Astrocyte (in vitro differentiated cells and primary cell): Measurements from ENCODE around the gene FARS2. TPM values are rescaled to one million over a fixed set of nuclear protein-coding genes. Genes with fewer than 3 reads are reported as not detected.

Source experiments
- DNase-seq: peaks from one replicate; pipeline ENCODE4 v3.0.0-alpha.2; 2010; ENCODE audit warnings: low read depth
- FAIRE-seq: peaks from 2 replicates; lab custom pipeline; 2011; peaks lifted over from hg19 to GRCh38; lab: Jason Lieb, UNC
- H2AFZ ChIP-seq: 2 replicates; pipeline ENCODE4 v1.6.0; 2012; ENCODE audit warnings: low read depth, low read length, inconsistent platforms
- H3K27ac ChIP-seq: 2 replicates; pipeline ENCODE4 v1.5.1; 2011; ENCODE audit warnings: low read depth, low read length, inconsistent platforms
- H3K27me3 ChIP-seq: 2 replicates; pipeline ENCODE4 v1.6.0; 2011; ENCODE audit warnings: low read length, inconsistent platforms; ENCODE audit not compliant: insufficient read depth
- H3K36me3 ChIP-seq: 2 replicates; pipeline ENCODE4 v1.5.1; 2011; ENCODE audit warnings: low read length, inconsistent platforms; ENCODE audit not compliant: insufficient read depth
- H3K4me1 ChIP-seq: 2 replicates; pipeline ENCODE4 v1.5.1; 2011; ENCODE audit warnings: low read length, inconsistent platforms; ENCODE audit not compliant: insufficient read depth
- H3K4me2 ChIP-seq: 2 replicates; pipeline ENCODE4 v1.6.0; 2012; ENCODE audit warnings: low read length, inconsistent platforms
- H3K4me3 ChIP-seq: 2 replicates; pipeline ENCODE4 v1.5.1; 2011; ENCODE audit warnings: low read depth, mild to moderate bottlenecking, low read length, inconsistent platforms; ENCODE audit not compliant: insufficient read depth
- H3K79me2 ChIP-seq: 2 replicates; pipeline ENCODE4 v1.6.0; 2012; ENCODE audit warnings: mild to moderate bottlenecking, low read length, inconsistent platforms; ENCODE audit not compliant: insufficient read depth
- H3K9ac ChIP-seq: 2 replicates; pipeline ENCODE4 v1.6.0; 2012; ENCODE audit warnings: mild to moderate bottlenecking, low read length, inconsistent platforms
- H3K9me3 ChIP-seq: 2 replicates; pipeline ENCODE4 v1.5.1; 2012; ENCODE audit warnings: low read depth, mild to moderate bottlenecking, low read length, inconsistent platforms; ENCODE audit not compliant: insufficient read depth
- H4K20me1 ChIP-seq: 2 replicates; pipeline ENCODE4 v1.6.0; 2012; ENCODE audit warnings: low read length, inconsistent platforms; ENCODE audit not compliant: insufficient read depth
- H3K27ac Mint-ChIP-seq: one replicate; pipeline ENCODE4 v1.8.0; 2021; ENCODE audit warnings: mild to moderate bottlenecking, mixed read lengths; ENCODE audit not compliant: unreplicated experiment
- H3K27me3 Mint-ChIP-seq: one replicate; pipeline ENCODE4 v1.8.0; 2021; ENCODE audit warnings: low read depth, mixed read lengths; ENCODE audit not compliant: unreplicated experiment
- H3K36me3 Mint-ChIP-seq: one replicate; pipeline ENCODE4 v1.8.0; 2021; ENCODE audit warnings: low read depth, mixed read lengths; ENCODE audit not compliant: unreplicated experiment
- H3K4me1 Mint-ChIP-seq: one replicate; pipeline ENCODE4 v1.8.0; 2021; ENCODE audit warnings: low read depth, mixed read lengths; ENCODE audit not compliant: unreplicated experiment
- H3K4me3 Mint-ChIP-seq: one replicate; pipeline ENCODE4 v1.8.0; 2021; ENCODE audit warnings: mild to moderate bottlenecking, moderate library complexity, mixed read lengths; ENCODE audit not compliant: unreplicated experiment
- H3K9me3 Mint-ChIP-seq: one replicate; pipeline ENCODE4 v1.8.0; 2021; ENCODE audit warnings: mild to moderate bottlenecking, mixed read lengths; ENCODE audit not compliant: unreplicated experiment
- EZH2 ChIP-seq: IDR thresholded peaks from 2 replicates; pipeline ENCODE4 v1.6.1; 2012; ENCODE audit warnings: mild to moderate bottlenecking, low read length, inconsistent platforms; ENCODE audit not compliant: insufficient read depth
- total RNA-seq: library from RNA; stranded (reverse); gene quantifications from 2 replicates; pipeline ENCODE4 v1.2.1, GENCODE V29; 2021
- TF ChIP-seq, protein P1 (sequence below): IDR thresholded peaks from 2 replicates; pipeline ENCODE4 v1.5.1; 2011; ENCODE audit warnings: low read depth, mild to moderate bottlenecking, inconsistent platforms, low read length, moderate library complexity; ENCODE audit not compliant: insufficient read depth

The FARS2 gene
- total RNA-seq, 1 donor from 2014 or later, result 13.3 TPM

DNA sequence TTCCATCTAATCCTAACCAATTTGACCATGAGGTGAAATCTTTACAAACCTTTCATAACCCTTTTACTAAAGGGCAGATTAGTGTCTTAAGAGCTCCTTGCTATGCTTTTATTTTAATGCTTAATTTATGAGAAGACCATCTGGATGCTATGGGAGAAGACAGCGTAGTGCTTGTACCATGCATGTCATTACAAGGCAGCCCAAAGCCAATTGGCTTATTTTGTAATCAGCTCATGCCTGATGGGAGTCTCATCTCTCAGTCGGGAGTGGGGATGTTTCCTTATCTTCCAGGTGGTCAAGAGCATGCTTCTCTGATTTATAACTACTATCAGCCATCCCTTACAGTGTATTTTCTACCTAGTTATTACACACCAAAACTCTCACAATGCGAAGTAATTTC lies 304.7 kb downstream of the FARS2 start:
- Mint-ChIP-seq H3K27ac (no peak overlapping the region), H3K27me3 (no peaks in the 10 kb centered on the region), H3K9me3 (no peaks in the 10 kb centered on the region), H3K4me3 (no peak overlapping the region), H3K36me3 (no peaks in the 10 kb centered on the region), H3K4me1 (peaks cover 6% of the 10 kb centered on the region)
- no peak for DNase-seq
- no peak overlapping the region for H3K27ac ChIP-seq
- H4K20me1 ChIP-seq, result peaks cover 5% of the 10 kb centered on the region
- no peaks in the 10 kb centered on the region for H3K4me1 ChIP-seq
- no peak overlapping the region for H3K4me3 ChIP-seq
- no peak overlapping the region for H3K4me2 ChIP-seq
- no peak for TF ChIP-seq EZH2
- TF ChIP-seq, protein P1, sequence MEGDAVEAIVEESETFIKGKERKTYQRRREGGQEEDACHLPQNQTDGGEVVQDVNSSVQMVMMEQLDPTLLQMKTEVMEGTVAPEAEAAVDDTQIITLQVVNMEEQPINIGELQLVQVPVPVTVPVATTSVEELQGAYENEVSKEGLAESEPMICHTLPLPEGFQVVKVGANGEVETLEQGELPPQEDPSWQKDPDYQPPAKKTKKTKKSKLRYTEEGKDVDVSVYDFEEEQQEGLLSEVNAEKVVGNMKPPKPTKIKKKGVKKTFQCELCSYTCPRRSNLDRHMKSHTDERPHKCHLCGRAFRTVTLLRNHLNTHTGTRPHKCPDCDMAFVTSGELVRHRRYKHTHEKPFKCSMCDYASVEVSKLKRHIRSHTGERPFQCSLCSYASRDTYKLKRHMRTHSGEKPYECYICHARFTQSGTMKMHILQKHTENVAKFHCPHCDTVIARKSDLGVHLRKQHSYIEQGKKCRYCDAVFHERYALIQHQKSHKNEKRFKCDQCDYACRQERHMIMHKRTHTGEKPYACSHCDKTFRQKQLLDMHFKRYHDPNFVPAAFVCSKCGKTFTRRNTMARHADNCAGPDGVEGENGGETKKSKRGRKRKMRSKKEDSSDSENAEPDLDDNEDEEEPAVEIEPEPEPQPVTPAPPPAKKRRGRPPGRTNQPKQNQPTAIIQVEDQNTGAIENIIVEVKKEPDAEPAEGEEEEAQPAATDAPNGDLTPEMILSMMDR, result no peak
- H3K9ac ChIP-seq, result no peak overlapping the region
- no peaks in the 10 kb centered on the region for H3K27me3 ChIP-seq
- H2AFZ ChIP-seq, result no peak overlapping the region
- H3K79me2 ChIP-seq, result no peaks in the 10 kb centered on the region
- no peaks in the 10 kb centered on the region for H3K9me3 ChIP-seq
- H3K36me3 ChIP-seq, result no peaks in the 10 kb centered on the region
- no peak for FAIRE-seq

DNA sequence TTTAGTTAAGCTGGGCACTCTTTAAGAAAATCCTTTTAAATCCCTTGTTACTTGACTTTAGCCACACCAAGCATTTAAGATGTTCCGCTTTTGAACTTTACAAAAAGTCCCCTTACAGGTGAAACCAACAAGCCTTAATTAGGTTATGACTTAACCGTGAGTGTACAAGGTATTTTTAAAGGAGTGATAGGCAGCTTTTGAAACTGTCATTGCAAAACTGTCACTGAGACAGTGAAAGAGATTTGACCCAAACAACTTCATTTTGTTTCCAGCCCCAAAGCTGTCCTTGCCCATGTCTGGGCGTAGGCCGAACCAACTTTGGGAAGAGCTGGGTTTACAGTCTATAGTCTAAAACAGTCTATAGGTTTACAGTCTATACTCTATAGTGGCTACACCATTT lies 305.4 kb downstream of the FARS2 start:
- H3K36me3 ChIP-seq, result no peaks in the 10 kb centered on the region
- peaks cover 5% of the 10 kb centered on the region for H4K20me1 ChIP-seq
- FAIRE-seq (no peak), DNase-seq (no peak)
- H3K36me3 Mint-ChIP-seq, result no peaks in the 10 kb centered on the region
- no peaks in the 10 kb centered on the region for H3K79me2 ChIP-seq
- no peaks in the 10 kb centered on the region for H3K4me1 ChIP-seq
- no peak overlapping the region for H3K4me3 Mint-ChIP-seq
- peaks cover 6% of the 10 kb centered on the region for H3K4me1 Mint-ChIP-seq
- no peaks in the 10 kb centered on the region for H3K27me3 Mint-ChIP-seq
- TF ChIP-seq, protein P1, result no peak
- no peak for TF ChIP-seq EZH2
- H3K9me3 ChIP-seq, result no peaks in the 10 kb centered on the region
- H3K27me3 ChIP-seq, result no peaks in the 10 kb centered on the region
- no peak overlapping the region for H3K27ac Mint-ChIP-seq
- no peak overlapping the region for H2AFZ ChIP-seq
- H3K27ac ChIP-seq, result no peak overlapping the region
- H3K4me3 ChIP-seq, result no peak overlapping the region
- no peak overlapping the region for H3K4me2 ChIP-seq
- no peaks in the 10 kb centered on the region for H3K9me3 Mint-ChIP-seq
- H3K9ac ChIP-seq, result no peak overlapping the region

DNA sequence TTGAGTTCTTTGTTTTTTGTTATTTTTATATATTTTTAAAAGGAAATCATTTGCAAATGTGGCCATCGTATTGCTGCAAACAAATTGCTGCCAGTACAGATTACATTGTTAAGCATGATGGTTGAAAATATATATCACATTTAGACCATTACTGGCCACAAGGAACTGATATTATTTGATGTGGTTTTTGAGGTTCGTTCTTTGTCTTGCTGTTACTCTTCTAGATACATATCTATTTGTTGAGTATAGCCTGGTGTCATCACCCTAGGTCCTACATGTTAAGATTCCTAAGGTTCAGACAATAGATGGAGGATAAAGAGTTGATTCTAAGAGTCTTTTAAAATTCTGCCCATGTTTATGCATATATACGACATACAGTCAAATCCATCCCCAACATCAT lies 306.0 kb downstream of the FARS2 start:
- DNase-seq (no peak), FAIRE-seq (no peak)
- Mint-ChIP-seq H3K4me3 (no peak overlapping the region), H3K27me3 (no peaks in the 10 kb centered on the region), H3K27ac (no peak overlapping the region), H3K4me1 (peaks cover 6% of the 10 kb centered on the region), H3K36me3 (no peaks in the 10 kb centered on the region), H3K9me3 (peaks cover 4% of the 10 kb centered on the region)
- Histone ChIP-seq H3K9me3 (no peaks in the 10 kb centered on the region), H3K4me2 (no peak overlapping the region), H3K36me3 (no peaks in the 10 kb centered on the region), H3K79me2 (no peaks in the 10 kb centered on the region), H4K20me1 (peaks cover 5% of the 10 kb centered on the region), H3K9ac (no peak overlapping the region), H2AFZ (no peak overlapping the region), H3K27me3 (no peaks in the 10 kb centered on the region), H3K4me1 (no peaks in the 10 kb centered on the region), H3K4me3 (no peak overlapping the region), H3K27ac (no peak overlapping the region)
- TF ChIP-seq, protein P1, result no peak
- no peak for TF ChIP-seq EZH2
